Transverse colon (tissue), 4 donors: ENCODE measurements around the gene ZNF77.

Experiments used
- CTCF ChIP-seq, 5 experiments: fragments of 200-600 bp in 3 of 5; fragments of 450-650 bp in 2 of 5; sonication (generic) in 3 of 5; IDR thresholded peaks; 1 replicate in 2 of 5; 2 replicates in 3 of 5; pipeline ENCODE4 v1.5.1; 2016 to 2017; ENCODE audit warnings: antibody characterized with exemption in 5 of 5, inconsistent platforms in 3 of 5, mild to moderate bottlenecking in 2 of 5, moderate library complexity in 1 of 5
- POLR2A ChIP-seq: fragments of 450-650 bp; IDR thresholded peaks from one replicate; pipeline ENCODE4 v1.6.1; 2016; ENCODE audit warnings: antibody characterized with exemption, mild to moderate bottlenecking, moderate library complexity
- POLR2AphosphoS5 ChIP-seq, 3 donors: sonication (generic); formaldehyde crosslinking; IDR thresholded peaks; one replicate each; pipeline ENCODE4 v1.6.1; 2016; ENCODE audit warnings: antibody characterized with exemption in 3 of 3

- TF ChIP-seq CTCF (IDR thresholded peaks at IDR 0.05): no peak
- TF ChIP-seq POLR2AphosphoS5 (IDR thresholded peaks at IDR 0.05): no peak
- TF ChIP-seq POLR2A: no peak
Observed at GRCh38 chr19:2957160-2957559, 12.4 kb upstream of the ZNF77 start.
